HG02840 (cell line): ENCODE results near the gene CYP46A1.
"Not testable (repeated sequence)": the region's sequence is repeated elsewhere in the genome, so short reads cannot be mapped to it uniquely, and the experiment has no call there.

Source experiments
- ATAC-seq: cut with Tn5 transposase; IDR thresholded peaks from one replicate; pipeline ENCODE4 v1.9.1; 2021; ENCODE audit warnings: mild to moderate bottlenecking, moderate library complexity, moderate number of reproducible peaks; ENCODE audit not compliant: unreplicated experiment, low FRiP score

The CYP46A1 gene

GRCh38 chr14:99656171-99656570, 27.9 kb upstream of the CYP46A1 start:
- no peak for ATAC-seq

- ATAC-seq = no peak
Measured at GRCh38 chr14:99657645-99658155, 26.4 kb upstream of the CYP46A1 start.

DNA sequence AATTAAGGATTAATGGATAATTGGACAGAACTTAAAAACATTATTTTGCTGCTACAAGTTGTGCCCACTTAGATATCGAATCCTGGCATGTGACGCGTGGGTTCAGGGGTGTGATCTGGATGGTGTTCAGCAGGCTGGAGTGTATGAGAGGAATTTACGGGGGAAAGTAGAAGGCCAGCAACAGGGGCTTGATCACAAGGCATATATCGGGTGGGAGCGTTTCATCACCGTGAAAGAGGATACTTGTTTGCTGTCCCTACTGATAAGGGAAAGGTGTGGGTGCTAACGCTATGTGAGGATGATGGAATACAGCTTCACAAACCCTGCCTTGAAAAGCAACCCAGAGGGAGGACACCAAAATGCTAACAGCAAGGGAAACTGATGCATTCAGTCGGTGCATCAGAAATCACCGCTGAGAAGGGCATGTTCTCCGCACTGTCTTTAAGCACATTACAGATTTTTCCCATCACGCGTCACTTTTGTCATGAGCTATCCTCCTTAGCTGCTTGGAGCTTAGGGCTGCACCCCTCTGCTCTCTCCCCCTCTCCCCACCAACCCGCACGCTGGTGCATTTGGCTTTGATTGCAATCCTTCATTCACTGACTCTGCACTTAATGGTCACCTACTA, 25.8 kb upstream of the CYP46A1 start:
- no peak for ATAC-seq

DNA sequence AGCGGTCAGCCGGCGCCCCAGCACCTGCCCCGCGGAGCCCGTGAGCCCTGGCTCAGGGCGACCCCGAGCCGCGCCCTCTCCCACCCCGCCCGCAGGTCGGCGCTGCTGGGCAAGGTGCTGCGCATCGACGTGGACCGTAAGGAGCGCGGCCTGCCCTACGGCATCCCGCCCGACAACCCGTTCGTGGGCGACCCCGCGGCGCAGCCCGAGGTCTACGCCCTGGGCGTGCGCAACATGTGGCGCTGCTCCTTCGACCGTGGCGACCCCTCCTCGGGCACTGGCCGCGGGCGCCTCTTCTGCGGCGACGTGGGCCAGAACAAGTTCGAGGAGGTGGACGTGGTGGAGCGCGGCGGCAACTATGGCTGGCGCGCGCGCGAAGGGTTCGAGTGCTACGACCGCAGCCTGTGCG, 24.8 kb upstream of the CYP46A1 start:
- ATAC-seq = no peak

GRCh38 chr14:99660006-99660566, 24.0 kb upstream of the CYP46A1 start:
- no peak for ATAC-seq

- ATAC-seq = no peak
Measured at GRCh38 chr14:99660794-99661193, 23.3 kb upstream of the CYP46A1 start.

DNA sequence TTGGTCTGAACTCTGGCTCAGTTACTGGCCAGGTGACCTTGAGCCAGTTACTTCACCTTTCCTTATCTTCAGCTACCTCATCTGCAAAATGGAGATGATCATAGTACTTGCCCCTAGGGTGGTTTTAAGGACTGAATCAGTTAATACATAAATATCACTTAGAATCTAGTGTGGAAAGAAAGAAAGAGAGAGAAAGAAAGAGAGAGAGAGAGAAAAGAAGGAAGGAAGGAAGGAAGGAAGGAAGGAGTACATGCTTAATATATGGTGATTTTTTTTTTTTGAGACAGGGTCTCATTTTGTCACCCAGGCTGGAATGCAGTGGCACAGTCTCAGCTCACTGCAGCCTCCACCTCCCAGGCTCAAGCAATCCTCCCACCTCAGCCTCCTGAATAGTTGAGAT, 22.9 kb upstream of the CYP46A1 start:
- ATAC-seq = not testable (repeated sequence)

- no peak for ATAC-seq
Measured at GRCh38 chr14:99662846-99663245, 21.3 kb upstream of the CYP46A1 start.

- ATAC-seq = no peak
Measured at GRCh38 chr14:99663386-99664057, 20.6 kb upstream of the CYP46A1 start.

GRCh38 chr14:99664058-99664936, 19.8 kb upstream of the CYP46A1 start:
- ATAC-seq = no peak

GRCh38 chr14:99664937-99665273, 19.2 kb upstream of the CYP46A1 start:
- no peak for ATAC-seq

GRCh38 chr14:99666533-99666932, 17.6 kb upstream of the CYP46A1 start:
- ATAC-seq = no peak

GRCh38 chr14:99667045-99667444, 17.1 kb upstream of the CYP46A1 start:
- ATAC-seq = no peak

DNA sequence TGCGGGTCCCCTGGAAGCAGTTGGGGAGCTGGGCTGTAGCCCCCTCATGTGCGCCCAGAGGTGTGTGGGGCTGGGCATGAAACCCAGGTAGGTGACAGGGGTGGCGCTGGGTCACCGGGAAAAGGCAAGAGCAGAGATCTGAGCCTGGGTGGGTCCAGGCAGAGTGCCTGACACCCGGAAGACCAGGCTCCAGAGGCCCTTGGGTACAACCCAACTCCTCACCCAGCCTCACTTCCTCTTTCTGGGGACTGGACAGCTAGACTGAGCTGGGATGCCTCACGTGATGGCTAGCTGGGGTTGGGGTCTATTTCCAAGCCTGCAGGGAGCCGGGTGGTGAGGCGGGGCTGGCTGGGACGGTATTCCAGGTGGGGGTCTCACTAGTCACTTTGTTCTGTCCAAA, 16.3 kb upstream of the CYP46A1 start:
- ATAC-seq = no peak

GRCh38 chr14:99668307-99669295, 15.5 kb upstream of the CYP46A1 start:
- no peak for ATAC-seq

- ATAC-seq = no peak
Measured at GRCh38 chr14:99670361-99671234, 13.5 kb upstream of the CYP46A1 start.

GRCh38 chr14:99671235-99672224, 12.6 kb upstream of the CYP46A1 start:
- ATAC-seq = no peak
